RWPE1 (cell line): ENCODE data around the gene PTPRK.

Experiments used
- CTCF ChIA-PET: fragments of 350-600 bp; sonication (Branson Sonifier 250); formaldehyde crosslinking; extraction: SDS; loops from one replicate; lab custom pipeline; 2021; lab: Yijun Ruan, JAX
- POLR2A ChIA-PET: fragments of 400-600 bp; formaldehyde crosslinking; extraction: SDS; loops from one replicate; lab custom pipeline; 2020; ENCODE audit warnings: antibody characterized with exemption; ENCODE audit not compliant: low non-redundant PET; lab: Yijun Ruan, JAX
- DNase-seq: peaks from one replicate; pipeline ENCODE4 v3.0.0; 2012; ENCODE audit warnings: low spot score
- H3K27ac ChIP-seq: fragments of 450-650 bp; 2 replicates; pipeline ENCODE4 v1.5.1; 2017
- TF ChIP-seq, protein P1 (sequence below): fragments of 450-650 bp; conservative IDR thresholded peaks from 2 replicates; pipeline ENCODE4 v1.5.1; 2017; ENCODE audit warnings: low read depth, mild to moderate bottlenecking

The PTPRK gene

DNA sequence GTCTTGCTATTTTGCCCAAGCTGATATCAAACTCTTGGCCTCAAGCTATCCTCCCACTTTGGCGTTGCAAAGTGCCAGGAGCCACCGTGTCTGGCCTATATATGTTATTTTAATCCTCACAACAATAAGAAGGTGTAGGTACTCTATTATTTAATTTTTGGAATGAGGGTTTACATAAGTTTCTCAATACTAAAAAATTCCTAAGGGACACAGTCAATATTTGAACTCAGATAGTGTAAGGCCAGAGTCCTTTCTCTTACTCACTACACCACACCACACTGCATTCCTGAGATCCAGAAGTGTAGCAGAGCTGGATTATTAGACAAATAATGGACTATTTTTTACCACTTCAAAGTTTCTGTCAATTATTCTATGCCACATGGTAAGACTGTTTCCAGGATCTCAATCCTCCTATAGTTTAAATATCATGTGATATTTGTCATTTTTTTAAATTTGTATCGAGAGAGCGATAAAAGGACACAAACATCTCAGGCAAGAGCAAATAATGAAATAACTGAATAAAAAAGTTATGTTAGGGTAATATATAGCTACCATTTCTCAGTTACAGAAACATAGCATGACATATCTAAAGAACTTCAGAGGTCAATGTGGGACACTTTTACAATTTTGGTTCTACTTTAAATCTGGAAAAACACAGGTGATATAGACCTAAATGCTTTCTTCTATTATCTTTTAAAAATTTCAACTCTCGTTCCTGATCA, 457.4 kb downstream of the PTPRK start:
- H3K27ac ChIP-seq = no peak overlapping the region
- POLR2A ChIA-PET = no interaction called here
- TF ChIP-seq, protein P1, sequence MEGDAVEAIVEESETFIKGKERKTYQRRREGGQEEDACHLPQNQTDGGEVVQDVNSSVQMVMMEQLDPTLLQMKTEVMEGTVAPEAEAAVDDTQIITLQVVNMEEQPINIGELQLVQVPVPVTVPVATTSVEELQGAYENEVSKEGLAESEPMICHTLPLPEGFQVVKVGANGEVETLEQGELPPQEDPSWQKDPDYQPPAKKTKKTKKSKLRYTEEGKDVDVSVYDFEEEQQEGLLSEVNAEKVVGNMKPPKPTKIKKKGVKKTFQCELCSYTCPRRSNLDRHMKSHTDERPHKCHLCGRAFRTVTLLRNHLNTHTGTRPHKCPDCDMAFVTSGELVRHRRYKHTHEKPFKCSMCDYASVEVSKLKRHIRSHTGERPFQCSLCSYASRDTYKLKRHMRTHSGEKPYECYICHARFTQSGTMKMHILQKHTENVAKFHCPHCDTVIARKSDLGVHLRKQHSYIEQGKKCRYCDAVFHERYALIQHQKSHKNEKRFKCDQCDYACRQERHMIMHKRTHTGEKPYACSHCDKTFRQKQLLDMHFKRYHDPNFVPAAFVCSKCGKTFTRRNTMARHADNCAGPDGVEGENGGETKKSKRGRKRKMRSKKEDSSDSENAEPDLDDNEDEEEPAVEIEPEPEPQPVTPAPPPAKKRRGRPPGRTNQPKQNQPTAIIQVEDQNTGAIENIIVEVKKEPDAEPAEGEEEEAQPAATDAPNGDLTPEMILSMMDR = no peak

DNA sequence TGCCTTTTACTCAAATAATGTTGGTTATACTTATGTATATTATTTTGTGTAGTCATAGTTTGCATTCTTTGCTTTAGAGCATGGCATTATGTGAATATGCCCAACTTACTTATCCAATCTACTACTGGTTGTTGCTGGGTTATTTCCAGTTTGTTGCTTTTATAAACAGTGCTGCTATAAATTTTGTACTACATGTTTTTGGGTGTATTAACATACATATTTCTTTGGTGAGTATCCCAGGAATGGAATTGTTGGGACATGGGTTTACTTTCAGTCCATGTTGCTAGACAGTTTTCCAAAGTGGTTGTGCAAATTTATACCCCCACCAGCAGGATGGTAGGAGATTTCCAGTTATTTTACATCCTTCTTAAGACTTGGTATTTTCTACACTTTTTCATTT, 462.5 kb downstream of the PTPRK start:
- no peak for DNase-seq
- TF ChIP-seq, protein P1 = no peak
- ChIA-PET POLR2A (no interaction called here), CTCF (no interaction called here)
- H3K27ac ChIP-seq = no peak overlapping the region

More for the DNA sequence above, 457.4 kb downstream of the PTPRK start:
- no peak for DNase-seq
- CTCF ChIA-PET = no interaction called here

DNA sequence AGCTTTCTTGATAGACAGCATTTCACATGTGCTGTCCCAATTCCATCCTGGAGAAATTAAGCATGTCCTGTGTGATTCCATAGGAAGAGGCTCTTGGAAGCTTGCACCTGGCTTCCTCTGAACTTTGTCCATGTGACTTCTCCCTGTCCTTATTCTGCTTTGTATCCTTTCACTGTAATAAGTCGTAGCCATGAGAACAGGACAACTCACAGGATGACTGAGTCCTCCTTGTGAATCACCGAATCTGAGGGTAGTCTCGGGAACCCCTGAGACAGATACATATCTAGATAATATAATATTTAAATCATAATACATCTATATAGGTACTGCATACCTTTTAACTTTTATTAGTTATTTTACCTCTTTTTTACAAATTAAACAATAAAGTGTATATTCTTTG, 462.9 kb downstream of the PTPRK start:
- no peak for DNase-seq
- H3K27ac ChIP-seq = no peak overlapping the region
- CTCF ChIA-PET = no interaction called here
- POLR2A ChIA-PET = no interaction called here
- TF ChIP-seq, protein P1 = no peak

DNA sequence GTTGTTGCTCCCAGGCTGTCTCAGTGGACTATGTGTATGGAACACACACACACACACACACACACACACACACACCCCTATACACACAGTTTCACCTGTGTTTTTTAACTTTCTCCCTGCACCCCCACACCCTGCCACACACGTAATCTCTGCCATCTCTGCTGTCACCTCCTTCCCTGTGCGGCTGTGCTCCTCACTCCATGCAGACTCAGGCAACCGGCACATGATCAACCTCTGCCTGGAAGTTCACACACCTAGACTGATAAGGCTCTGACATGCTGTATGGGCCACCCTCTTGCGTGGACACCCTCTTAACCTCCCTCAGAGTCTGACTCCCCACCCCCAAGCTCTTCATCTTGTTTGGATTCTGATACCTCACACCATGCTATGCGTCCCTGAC, 467.3 kb downstream of the PTPRK start:
- TF ChIP-seq, protein P1 = no peak
- no peak for DNase-seq
- POLR2A ChIA-PET = no interaction called here
- H3K27ac ChIP-seq = no peak overlapping the region
- CTCF ChIA-PET = interaction anchor here (0.5 to 0.7 kb wide), 2 partner anchors 1058 to 1521 kb away, joined by 3 read pairs; no protein-coding TSS in a partner anchor

DNA sequence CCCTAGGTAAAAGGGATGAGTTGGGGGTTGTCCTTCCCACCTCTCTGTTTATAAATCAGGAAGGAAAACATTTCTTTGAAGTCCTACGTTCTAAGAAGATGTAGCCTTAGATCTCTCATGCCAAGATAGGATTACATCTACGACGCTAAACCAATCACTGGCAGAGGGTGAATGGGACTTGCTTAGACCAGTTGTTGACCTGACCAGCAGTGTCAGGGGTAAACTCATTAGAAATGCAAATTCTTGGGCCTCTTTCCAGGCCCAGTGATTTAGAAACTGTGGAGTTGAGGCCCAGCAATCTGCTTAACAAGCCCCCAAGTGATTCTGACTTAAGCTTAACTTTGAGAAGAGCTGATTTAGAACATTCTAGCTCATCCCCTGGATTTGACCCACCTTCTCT, 472.4 kb downstream of the PTPRK start:
- ChIA-PET CTCF (no interaction called here), POLR2A (no interaction called here)
- no peak overlapping the region for H3K27ac ChIP-seq
- TF ChIP-seq, protein P1 = no peak
- DNase-seq = no peak

DNA sequence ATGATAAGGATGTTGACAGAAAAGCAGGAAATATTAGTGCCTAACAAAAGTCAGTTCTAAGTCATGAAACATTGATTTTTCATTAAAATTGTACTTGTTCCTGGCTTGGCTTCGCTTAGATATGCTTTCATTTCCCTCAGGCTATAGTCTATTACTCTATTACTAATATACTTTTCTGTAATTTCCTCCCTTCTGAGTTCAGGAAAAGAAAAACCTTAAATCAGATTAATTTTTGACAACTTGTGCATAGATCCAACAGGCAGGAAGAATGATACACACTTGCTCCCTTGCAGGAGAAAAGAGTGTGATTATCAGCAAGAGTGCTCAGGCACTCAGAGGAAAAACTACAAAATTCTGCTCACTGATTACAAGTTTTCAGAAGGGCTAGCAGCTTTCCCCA, 474.4 kb downstream of the PTPRK start:
- TF ChIP-seq, protein P1 = no peak
- H3K27ac ChIP-seq = no peak overlapping the region
- CTCF ChIA-PET = no interaction called here
- DNase-seq = no peak
- POLR2A ChIA-PET = no interaction called here
